Cardiac septum (tissue), 1 donor: ENCODE measurements around the gene SIGLEC9. TPM values are rescaled to one million over a fixed set of nuclear protein-coding genes. Genes with fewer than 3 reads are reported as not detected.

Source experiments
- DNase-seq: peaks from one replicate; pipeline ENCODE4 v3.0.0-alpha.2; 2020; ENCODE audit warnings: low spot score
- intact Hi-C: fragments of 100-400 bp; cut with DNase I; formaldehyde crosslinking; loops from one replicate; pipeline ENCODE4 v1.14.0; 2022
- total RNA-seq: library from RNA; stranded (reverse); fragmentation: NEBNext Ultra II Directional; extraction: Animal tissue kit (Norgen Biotek cat#: 25700); gene quantifications from one replicate; pipeline ENCODE4 v1.2.1, GENCODE V29; 2021
- donor health status: DM: no; HTN: no; CAD: no.

SIGLEC9 gene
- total RNA-seq, 1 donor from 2014 or later = 1.4 TPM

DNA sequence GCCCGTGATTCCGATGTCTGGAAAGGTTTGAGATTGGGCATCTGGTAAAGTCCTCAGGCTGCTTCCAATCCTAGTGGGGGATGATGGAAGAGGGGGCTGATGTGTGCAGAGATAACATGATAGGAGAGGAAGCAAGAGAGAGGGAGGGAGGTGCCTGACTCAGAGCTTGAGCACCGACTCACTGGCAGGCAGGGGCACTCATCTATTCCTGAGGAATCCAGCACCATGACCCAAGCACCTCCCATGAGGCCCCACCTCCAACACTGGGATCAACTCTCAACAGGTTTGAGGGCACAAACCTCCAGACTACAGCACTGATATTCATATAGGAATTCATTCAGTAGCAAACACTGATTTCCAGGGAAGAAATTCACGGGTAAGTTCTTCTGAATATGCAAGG lies 5.6 kb upstream of the SIGLEC9 start:
- DNase-seq = no peak
- intact Hi-C loops = no loop called here

DNA sequence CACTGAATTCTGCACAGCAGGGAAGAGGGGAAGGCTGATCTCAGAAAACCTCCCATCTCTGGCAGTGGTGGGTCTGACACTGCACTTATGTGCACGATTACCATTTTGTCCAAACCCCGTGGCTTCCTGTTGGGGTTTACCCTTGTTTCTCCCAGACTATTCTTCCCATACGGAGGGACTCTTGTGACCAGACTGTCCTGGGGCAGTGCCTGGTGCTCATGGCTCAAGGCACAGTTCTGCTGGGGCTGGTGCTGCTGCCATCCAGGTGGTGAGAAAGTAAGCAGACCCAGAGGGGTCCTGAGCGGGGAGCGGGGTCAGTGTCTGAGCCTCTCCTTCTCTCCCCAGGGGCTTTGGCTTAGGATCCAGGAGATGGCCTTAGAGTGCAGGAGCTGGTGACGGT lies 5.1 kb upstream of the SIGLEC9 start:
- intact Hi-C loops = no loop called here
- DNase-seq = no peak

DNA sequence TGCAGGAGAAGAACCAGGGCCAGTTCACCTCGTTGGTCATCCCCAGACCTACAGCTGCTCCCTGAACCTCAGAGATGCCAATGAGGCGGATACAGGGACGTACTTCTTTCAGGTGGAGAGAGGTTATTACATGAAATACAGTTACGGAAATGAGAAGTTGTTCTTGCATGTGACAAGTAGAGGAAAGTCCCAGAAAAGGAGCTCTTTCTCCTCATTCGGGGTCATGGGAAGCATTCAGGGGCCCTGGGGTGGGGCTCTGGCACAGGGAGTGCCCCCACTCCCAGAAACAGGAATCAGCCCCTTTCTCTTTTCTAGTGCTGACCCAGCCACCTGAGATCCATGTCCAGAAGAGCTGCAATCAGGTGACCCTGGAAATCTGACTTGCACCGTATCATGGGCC lies 4.5 kb upstream of the SIGLEC9 start:
- intact Hi-C loops = no loop called here
- no peak for DNase-seq

- no peak for DNase-seq
Measured at GRCh38 chr19:51121257-51121656, 3.4 kb upstream of the SIGLEC9 start.

DNA sequence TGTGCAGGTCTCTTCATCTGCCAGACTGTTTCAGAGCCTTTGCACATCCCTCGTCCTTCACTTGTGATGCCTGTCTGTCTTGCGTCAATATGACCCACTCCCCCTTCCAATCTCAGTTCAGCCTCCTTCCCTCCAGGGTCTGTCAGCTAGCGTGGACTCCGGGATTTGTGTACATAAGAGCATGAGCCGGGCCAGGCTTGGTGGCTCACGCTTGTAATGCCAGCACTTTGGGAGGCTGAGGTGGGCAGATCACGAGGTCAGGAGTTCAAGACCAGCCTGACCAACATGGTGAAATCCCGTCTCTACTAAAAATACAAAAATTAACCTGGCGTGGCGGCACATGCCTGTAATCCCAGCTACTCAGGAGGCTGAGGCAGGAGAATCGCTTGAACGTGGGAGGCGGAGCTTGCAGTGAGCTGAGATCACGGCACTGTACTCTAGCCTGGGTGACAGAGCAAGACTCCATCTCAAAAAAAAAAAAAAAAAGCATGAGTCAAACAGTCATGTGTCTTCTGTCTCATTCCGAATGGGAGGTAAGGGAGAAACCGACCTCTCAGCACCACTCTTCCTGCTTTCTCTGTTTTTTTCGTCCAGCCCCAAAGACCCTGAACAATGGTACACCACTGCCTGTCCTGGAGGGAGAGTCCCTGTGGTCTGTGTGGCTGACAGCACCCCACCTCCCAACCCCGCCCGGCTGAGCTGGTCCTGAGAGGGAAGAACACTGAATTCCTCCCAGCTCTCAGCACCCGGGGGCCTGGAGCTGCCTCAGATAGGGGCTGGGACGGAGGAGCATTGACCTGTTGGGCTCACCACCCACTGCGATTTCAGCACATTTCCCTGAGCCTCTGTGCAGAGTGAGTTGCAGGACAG lies 2.4 kb upstream of the SIGLEC9 start:
- intact Hi-C loops = no loop called here

More at GRCh38 chr19:51121257-51121656, 3.4 kb upstream of the SIGLEC9 start:
- intact Hi-C loops = no loop called here

DNA sequence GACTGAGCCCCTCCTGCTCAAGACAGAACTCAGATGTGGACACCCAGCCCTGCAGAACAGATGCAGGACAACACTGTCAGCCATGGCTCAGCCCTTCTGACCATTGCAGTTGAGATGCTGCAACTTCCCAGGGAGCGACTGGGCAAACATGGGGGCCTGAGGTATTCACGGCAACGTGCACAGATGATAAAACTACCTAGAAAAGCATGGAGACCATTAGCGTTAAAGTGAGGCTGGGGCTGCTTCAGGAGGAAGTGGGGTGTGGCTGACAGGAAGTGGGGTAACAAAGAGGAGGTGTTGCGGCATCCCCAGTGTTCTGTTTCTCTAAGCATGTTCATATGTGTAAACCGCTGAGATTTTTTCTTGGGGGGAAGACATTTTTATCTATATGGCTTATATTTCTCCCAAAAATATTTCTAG lies 1.3 kb upstream of the SIGLEC9 start:
- intact Hi-C loops = no loop called here
- peak; percentile 87 for DNase-seq

More for the DNA sequence above, 2.4 kb upstream of the SIGLEC9 start:
- no peak for DNase-seq

- DNase-seq = no peak
- intact Hi-C loops = no loop called here
Measured at GRCh38 chr19:51123802-51124201, 904 bp upstream of the SIGLEC9 start.

DNA sequence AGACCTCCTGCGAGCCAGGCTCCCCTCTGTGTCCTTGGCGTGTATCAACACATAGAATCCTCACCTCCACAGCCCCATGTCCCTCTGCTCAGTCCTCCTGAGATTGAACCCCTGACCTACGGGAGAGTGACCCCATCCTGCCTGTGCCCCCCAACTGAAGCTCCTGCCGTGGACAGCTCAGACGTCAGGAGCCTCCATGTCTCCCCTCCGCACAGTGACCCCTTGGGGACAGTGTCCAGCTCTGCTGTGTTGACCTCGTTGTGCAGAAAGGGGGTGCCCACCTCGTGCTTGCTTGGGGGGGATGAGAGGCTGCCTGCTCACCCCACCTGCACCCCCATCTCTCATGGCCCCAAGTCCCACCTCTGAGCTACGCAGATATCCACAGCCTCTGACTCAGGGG lies 490 bp upstream of the SIGLEC9 start:
- intact Hi-C loops = no loop called here
- no peak for DNase-seq

DNA sequence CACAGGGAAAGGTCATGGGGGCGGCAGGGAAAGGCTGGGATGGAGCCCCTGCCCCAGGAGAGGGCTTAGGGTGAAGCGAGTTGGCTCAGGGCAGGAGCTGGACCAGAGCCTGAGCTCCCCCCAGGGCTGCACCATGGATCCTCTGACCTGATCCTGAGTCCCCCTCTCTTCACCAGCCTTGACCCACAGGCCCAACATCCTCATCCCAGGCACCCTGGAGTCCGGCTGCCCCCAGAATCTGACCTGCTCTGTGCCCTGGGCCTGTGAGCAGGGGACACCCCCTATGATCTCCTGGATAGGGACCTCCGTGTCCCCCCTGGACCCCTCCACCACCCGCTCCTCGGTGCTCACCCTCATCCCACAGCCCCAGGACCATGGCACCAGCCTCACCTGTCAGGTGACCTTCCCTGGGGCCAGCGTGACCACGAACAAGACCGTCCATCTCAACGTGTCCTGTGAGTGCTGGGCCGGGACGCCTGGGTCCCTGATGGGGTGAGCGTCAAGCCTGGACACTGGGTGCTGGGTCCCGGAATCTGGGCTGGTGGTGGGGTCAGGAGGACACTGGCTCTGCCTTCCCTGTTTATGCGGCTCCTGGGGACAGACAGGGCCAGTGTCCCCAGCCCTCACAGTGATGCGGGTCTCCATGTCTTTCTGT lies 842 bp downstream of the SIGLEC9 start:
- no peak for DNase-seq
- intact Hi-C loops = no loop called here

DNA sequence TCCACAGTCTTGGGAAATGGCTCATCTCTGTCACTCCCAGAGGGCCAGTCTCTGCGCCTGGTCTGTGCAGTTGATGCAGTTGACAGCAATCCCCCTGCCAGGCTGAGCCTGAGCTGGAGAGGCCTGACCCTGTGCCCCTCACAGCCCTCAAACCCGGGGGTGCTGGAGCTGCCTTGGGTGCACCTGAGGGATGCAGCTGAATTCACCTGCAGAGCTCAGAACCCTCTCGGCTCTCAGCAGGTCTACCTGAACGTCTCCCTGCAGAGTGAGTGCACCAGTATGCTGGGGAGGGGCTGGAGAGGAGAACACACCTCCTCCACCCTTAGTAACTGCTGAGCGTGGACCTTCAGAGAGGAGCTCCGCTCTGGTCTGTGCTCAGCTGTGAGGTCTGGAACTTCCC lies 2.3 kb downstream of the SIGLEC9 start:
- no peak for DNase-seq
- intact Hi-C loops = no loop called here

DNA sequence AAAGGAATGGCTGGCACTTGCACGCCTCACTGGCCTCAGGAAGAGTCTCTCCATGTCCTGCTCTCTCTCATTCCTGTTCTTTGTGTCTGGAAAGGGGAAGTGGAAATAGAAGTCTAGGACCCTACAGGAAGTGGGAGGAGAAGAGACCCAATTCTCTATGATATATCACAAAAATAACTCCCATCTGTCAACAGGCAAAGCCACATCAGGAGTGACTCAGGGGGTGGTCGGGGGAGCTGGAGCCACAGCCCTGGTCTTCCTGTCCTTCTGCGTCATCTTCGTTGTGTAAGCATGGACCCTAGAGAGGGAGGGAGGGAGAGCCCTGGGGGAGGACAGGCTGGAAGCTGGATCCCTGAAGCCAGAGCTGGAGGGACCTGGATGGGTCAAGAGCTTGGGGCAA lies 3.0 kb downstream of the SIGLEC9 start:
- intact Hi-C loops = no loop called here

DNA sequence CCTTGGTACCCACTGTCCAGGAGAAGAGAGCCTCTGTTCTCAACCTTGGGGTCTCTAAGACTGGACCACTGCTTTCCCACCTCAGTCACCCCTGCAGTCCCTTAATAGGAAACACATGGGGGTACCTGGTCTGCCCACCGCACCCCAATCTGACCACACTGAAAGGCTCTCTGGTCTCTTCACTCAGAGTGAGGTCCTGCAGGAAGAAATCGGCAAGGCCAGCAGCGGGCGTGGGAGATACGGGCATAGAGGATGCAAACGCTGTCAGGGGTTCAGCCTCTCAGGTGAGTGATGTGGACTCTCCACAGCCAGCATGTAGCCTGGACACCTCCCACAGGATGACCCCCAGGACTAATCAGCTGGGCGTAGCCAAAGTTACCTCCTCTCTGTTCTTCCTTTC lies 3.5 kb downstream of the SIGLEC9 start:
- DNase-seq = no peak
- intact Hi-C loops = no loop called here

More for the DNA sequence above, 3.0 kb downstream of the SIGLEC9 start:
- DNase-seq = no peak

- intact Hi-C loops = no loop called here
- no peak for DNase-seq
Measured at GRCh38 chr19:51129716-51130115, 5.0 kb downstream of the SIGLEC9 start.

GRCh38 chr19:51131780-51132680 lies 7.3 kb downstream of the SIGLEC9 start:
- peak; percentile 87 for DNase-seq
- intact Hi-C loops = no loop called here

GRCh38 chr19:51135004-51135403 lies 10.3 kb downstream of the SIGLEC9 start:
- intact Hi-C loops = no loop called here
- DNase-seq = no peak

DNA sequence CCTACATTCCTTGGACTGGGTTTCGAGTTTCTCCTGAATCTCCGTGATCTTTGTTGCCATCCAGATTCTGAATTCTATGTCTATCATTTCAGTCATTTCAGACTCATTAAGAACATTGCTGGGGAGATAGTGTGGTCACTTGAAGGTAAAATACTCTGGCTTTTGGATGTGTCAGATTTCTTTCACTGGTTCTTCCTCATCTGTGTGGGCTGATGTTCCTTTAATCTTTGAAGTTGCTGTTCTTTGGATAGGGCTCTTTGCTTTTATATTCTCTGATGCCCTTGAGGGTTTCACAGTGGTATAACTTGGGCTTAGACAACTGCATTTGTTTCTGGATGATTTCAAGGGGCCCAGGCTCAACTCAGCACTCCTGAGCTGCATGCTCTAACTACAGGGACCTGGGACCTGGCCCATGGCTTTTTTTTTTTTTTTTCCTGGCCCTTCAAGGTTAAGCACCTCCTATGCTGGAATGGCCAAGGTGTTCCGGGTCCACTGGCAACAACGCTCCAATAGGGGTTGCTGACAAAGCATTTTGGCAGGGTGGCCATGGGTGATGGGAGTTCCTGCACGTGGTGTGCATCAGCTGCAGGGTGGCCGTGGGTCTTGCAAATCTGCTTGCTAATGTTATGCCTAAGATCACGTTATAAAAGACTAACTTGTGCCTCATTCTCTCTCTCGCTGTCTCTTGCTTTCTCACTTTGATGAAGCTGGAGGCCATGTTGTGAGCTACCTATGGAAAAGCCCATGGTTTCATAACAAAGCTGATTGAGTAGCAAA lies 11.5 kb downstream of the SIGLEC9 start:
- DNase-seq = no peak
- intact Hi-C loops = no loop called here

- peak; percentile 84 for DNase-seq
- intact Hi-C loops = no loop called here
Measured at GRCh38 chr19:51136851-51137551, 12.3 kb downstream of the SIGLEC9 start.

DNA sequence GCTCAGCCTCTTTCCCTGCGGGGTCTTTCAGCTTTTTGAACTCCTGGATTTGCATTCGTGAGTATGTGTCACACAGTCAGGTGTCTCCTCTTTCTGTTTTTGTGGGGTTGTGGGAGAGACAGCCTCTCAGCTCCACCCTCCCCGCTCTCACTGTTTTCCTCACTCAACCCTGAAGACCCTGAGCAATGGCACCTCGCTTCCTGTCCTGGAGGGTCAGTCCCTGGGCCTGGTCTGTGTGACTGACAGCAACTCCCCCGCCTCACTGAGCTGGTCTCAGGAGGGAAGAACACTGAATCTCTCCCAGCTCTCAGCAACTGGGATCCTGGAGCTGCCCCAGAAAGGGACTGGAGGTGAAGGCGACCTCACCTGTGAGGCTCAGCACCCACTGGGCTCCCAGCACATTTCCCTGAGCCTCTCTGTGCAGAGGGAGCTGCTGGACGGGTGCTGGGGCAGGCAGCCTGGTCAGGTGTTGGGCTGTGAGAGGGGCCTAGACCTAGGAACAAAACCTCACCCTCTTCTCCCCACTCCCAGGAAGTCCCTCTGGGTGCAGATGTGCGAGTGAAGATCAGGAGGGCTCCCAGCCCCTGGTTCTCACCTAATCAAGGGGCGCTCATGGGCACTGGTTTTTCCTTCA lies 13.2 kb downstream of the SIGLEC9 start:
- no peak for DNase-seq
- intact Hi-C loops = no loop called here
